ENCODE results near the gene EPAS1. TPM values are rescaled to one million over a fixed set of nuclear protein-coding genes. Genes with fewer than 3 reads are reported as not detected.

The EPAS1 gene
- total RNA-seq, 1 donor from 2014 or later, result 99.8 TPM

GRCh38 chr2:46268196-46268595 lies 29.0 kb upstream of the EPAS1 start:
- Histone ChIP-seq H3K36me3 (ENCODE audit: control insufficient read depth, insufficient read depth, low read length) (no peaks in the 10 kb centered on the region), H3K27me3 (ENCODE audit: control insufficient read depth, insufficient read depth, low read length) (no peaks in the 10 kb centered on the region), H3K4me3 (ENCODE audit: low read depth, low read length) (no peak overlapping the region)
- no peak for DNase-seq (ENCODE audit: low read depth)
- FAIRE-seq, result no peak
- no peak for TF ChIP-seq CTCF (IDR thresholded peaks at IDR 0.05; ENCODE audit: insufficient read depth, low read length, severe bottlenecking)

- DNase-seq (ENCODE audit: low read depth) (no peak), FAIRE-seq (no peak)
- TF ChIP-seq CTCF (IDR thresholded peaks at IDR 0.05; ENCODE audit: insufficient read depth, low read length, severe bottlenecking), result no peak
- H3K36me3 ChIP-seq (ENCODE audit: control insufficient read depth, insufficient read depth, low read length), result no peaks in the 10 kb centered on the region
- H3K27me3 ChIP-seq (ENCODE audit: control insufficient read depth, insufficient read depth, low read length), result no peaks in the 10 kb centered on the region
- no peak overlapping the region for H3K4me3 ChIP-seq (ENCODE audit: low read depth, low read length)
These were observed 28.2 kb upstream of the EPAS1 start for GRCh38 chr2:46269001-46269400.

GRCh38 chr2:46269544-46270273 lies 27.5 kb upstream of the EPAS1 start:
- DNase-seq (ENCODE audit: low read depth), result no peak
- no peaks in the 10 kb centered on the region for H3K36me3 ChIP-seq (ENCODE audit: control insufficient read depth, insufficient read depth, low read length)
- no peak for FAIRE-seq
- no peak for TF ChIP-seq CTCF (IDR thresholded peaks at IDR 0.05; ENCODE audit: insufficient read depth, low read length, severe bottlenecking)
- no peak overlapping the region for H3K4me3 ChIP-seq (ENCODE audit: low read depth, low read length)
- H3K27me3 ChIP-seq (ENCODE audit: control insufficient read depth, insufficient read depth, low read length), result no peaks in the 10 kb centered on the region

GRCh38 chr2:46270384-46270783 lies 26.8 kb upstream of the EPAS1 start:
- H3K27me3 ChIP-seq (ENCODE audit: control insufficient read depth, insufficient read depth, low read length), result no peaks in the 10 kb centered on the region
- no peak overlapping the region for H3K4me3 ChIP-seq (ENCODE audit: low read depth, low read length)
- DNase-seq (ENCODE audit: low read depth), result peak; percentile 41
- FAIRE-seq, result no peak
- no peaks in the 10 kb centered on the region for H3K36me3 ChIP-seq (ENCODE audit: control insufficient read depth, insufficient read depth, low read length)
- TF ChIP-seq CTCF (IDR thresholded peaks at IDR 0.05; ENCODE audit: insufficient read depth, low read length, severe bottlenecking), result no peak

- TF ChIP-seq CTCF (IDR thresholded peaks at IDR 0.05; ENCODE audit: insufficient read depth, low read length, severe bottlenecking), result no peak
- Histone ChIP-seq H3K27me3 (ENCODE audit: control insufficient read depth, insufficient read depth, low read length) (no peaks in the 10 kb centered on the region), H3K36me3 (ENCODE audit: control insufficient read depth, insufficient read depth, low read length) (no peaks in the 10 kb centered on the region), H3K4me3 (ENCODE audit: low read depth, low read length) (no peak overlapping the region)
- no peak for FAIRE-seq
- peak; percentile 42 for DNase-seq (ENCODE audit: low read depth)
These were observed 23.9 kb upstream of the EPAS1 start for GRCh38 chr2:46273225-46273863.

Data from bronchial epithelial cell (primary cell).